Islet of Langerhans (tissue), 1 donor: ENCODE results near the gene PRX.
"Not testable (repeated sequence)": the region's sequence is repeated elsewhere in the genome, so short reads cannot be mapped to it uniquely, and the experiment has no call there.

ENCODE experiments used
- FAIRE-seq: peaks from one replicate; lab custom pipeline; 2011; peaks lifted over from hg19 to GRCh38; lab: Jason Lieb, UNC

The PRX gene

GRCh38 chr19:40413291-40413845, at the start of gene PRX:
Gene PRX, minus strand, starts transcription at chr19:40413378. Its CDS starts 5,446 bp downstream, at chr19:40407932.
- FAIRE-seq, result no peak

- FAIRE-seq, result no peak
Observed at GRCh38 chr19:40461669-40462221, 48.6 kb upstream of the PRX start.

GRCh38 chr19:40460185-40460584, 47.0 kb upstream of the PRX start:
- FAIRE-seq, result no peak

- no peak for FAIRE-seq
Observed at GRCh38 chr19:40458597-40458974, 45.4 kb upstream of the PRX start.

- FAIRE-seq, result no peak
Observed at GRCh38 chr19:40457953-40458596, 44.9 kb upstream of the PRX start.

- FAIRE-seq, result no peak
Observed at GRCh38 chr19:40457048-40457447, 43.9 kb upstream of the PRX start.

- FAIRE-seq, result not testable (repeated sequence)
Observed at GRCh38 chr19:40453943-40454342, 40.8 kb upstream of the PRX start.

- no peak for FAIRE-seq
Observed at GRCh38 chr19:40453151-40453735, 40.1 kb upstream of the PRX start.

GRCh38 chr19:40452016-40452415, 38.8 kb upstream of the PRX start:
- no peak for FAIRE-seq

- no peak for FAIRE-seq
Observed at GRCh38 chr19:40450664-40451063, 37.5 kb upstream of the PRX start.

- no peak for FAIRE-seq
Observed at GRCh38 chr19:40449506-40449905, 36.3 kb upstream of the PRX start.

- no peak for FAIRE-seq
Observed at GRCh38 chr19:40446263-40446784, 33.1 kb upstream of the PRX start.

GRCh38 chr19:40445780-40446262, 32.6 kb upstream of the PRX start:
- no peak for FAIRE-seq

- no peak for FAIRE-seq
Observed at GRCh38 chr19:40444825-40445312, 31.7 kb upstream of the PRX start.

- no peak for FAIRE-seq
Observed at GRCh38 chr19:40444000-40444824, 31.0 kb upstream of the PRX start, which contains the start of gene SERTAD3. Gene SERTAD3, minus strand, starts transcription at chr19:40444335. Its CDS starts 2,255 bp downstream, at chr19:40442080.

GRCh38 chr19:40443131-40443999, 30.2 kb upstream of the PRX start:
- FAIRE-seq, result no peak

- no peak for FAIRE-seq
Observed at GRCh38 chr19:40442328-40443130, 29.4 kb upstream of the PRX start.

GRCh38 chr19:40441719-40442253, 28.6 kb upstream of the PRX start:
- FAIRE-seq, result no peak

- FAIRE-seq, result no peak
Observed at GRCh38 chr19:40438284-40438683, 25.1 kb upstream of the PRX start.
